NCI-H510A (cell line): ENCODE measurements around the gene FFAR2.
"Not testable (repeated sequence)": the region's sequence is repeated elsewhere in the genome, so short reads cannot be mapped to it uniquely, and the experiment has no call there.

Experiments
- DNase-seq: peaks from one replicate; lab custom pipeline; 2025; lab: John Stamatoyannopoulos, UW

The FFAR2 gene

GRCh38 chr19:35447606-35448469 lies at the start of gene FFAR2:
Gene FFAR2, plus strand, starts transcription at chr19:35448257. Its CDS starts 1,458 bp downstream, at chr19:35449715.
- DNase-seq = no peak

GRCh38 chr19:35398570-35398969 lies 49.5 kb upstream of the FFAR2 start:
- DNase-seq = no peak

- no peak for DNase-seq
Observed at GRCh38 chr19:35399231-35399630, 48.8 kb upstream of the FFAR2 start.

GRCh38 chr19:35399948-35400772 lies 47.9 kb upstream of the FFAR2 start:
- DNase-seq = no peak

GRCh38 chr19:35400773-35401100 lies 47.3 kb upstream of the FFAR2 start:
- no peak for DNase-seq

- DNase-seq = not testable (repeated sequence)
Observed at GRCh38 chr19:35401416-35401815, 46.6 kb upstream of the FFAR2 start.

- DNase-seq = no peak
Observed at GRCh38 chr19:35403116-35403760, 44.8 kb upstream of the FFAR2 start.

GRCh38 chr19:35404879-35405622 lies 43.0 kb upstream of the FFAR2 start:
- no peak for DNase-seq

GRCh38 chr19:35407619-35408018 lies 40.4 kb upstream of the FFAR2 start:
- DNase-seq = no peak

GRCh38 chr19:35408284-35409171 lies 39.5 kb upstream of the FFAR2 start:
- DNase-seq = no peak

- no peak for DNase-seq
Observed at GRCh38 chr19:35409191-35409590, 38.9 kb upstream of the FFAR2 start.

- no peak for DNase-seq
Observed at GRCh38 chr19:35410487-35410886, 37.6 kb upstream of the FFAR2 start.

GRCh38 chr19:35414442-35414841 lies 33.6 kb upstream of the FFAR2 start:
- DNase-seq = no peak

- DNase-seq = no peak
Observed at GRCh38 chr19:35416331-35416730, 31.7 kb upstream of the FFAR2 start.

GRCh38 chr19:35417278-35417677 lies 30.8 kb upstream of the FFAR2 start:
- no peak for DNase-seq

- no peak for DNase-seq
Observed at GRCh38 chr19:35417713-35418534, 30.1 kb upstream of the FFAR2 start.

GRCh38 chr19:35419046-35419445 lies 29.0 kb upstream of the FFAR2 start:
- DNase-seq = no peak

- no peak for DNase-seq
Observed at GRCh38 chr19:35419805-35420204, 28.3 kb upstream of the FFAR2 start.

- no peak for DNase-seq
Observed at GRCh38 chr19:35421362-35421761, 26.7 kb upstream of the FFAR2 start.

- DNase-seq = not testable (repeated sequence)
Observed at GRCh38 chr19:35423406-35423805, 24.7 kb upstream of the FFAR2 start.
